ENCODE data around the gene TRAFD1. TPM values are rescaled to one million over a fixed set of nuclear protein-coding genes. Genes with fewer than 3 reads are reported as not detected.

Gene TRAFD1
- polyA plus RNA-seq, 1 experiment = 73.4 TPM

DNA sequence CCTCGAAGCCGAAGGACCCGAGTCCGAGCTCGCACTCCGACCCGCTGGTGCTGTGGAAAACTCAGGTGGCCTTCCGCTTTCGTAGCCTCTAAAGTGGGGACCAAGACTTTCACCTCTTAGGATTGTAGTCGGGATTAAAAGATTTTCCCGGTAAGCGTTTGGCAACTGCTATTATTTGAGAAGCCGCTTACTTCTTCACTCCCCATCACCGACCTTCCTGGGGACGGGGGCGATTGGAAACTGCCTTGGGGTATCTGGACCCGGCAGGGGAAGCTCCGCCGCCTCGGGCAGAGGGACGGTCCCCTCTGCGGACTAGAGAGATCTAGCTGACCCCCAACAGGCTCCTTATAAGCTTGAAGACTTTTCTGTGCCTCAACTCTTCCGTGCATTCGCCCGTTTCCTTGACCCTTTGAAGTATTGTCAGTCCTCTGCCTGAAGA lies 659 bp downstream of the TRAFD1 start:
- H3K4me3 ChIP-seq (ENCODE audit: low read depth, low read length) = peak overlapping the region; percentile 97
- peak overlapping the region; percentile 80 for H3K27ac ChIP-seq (ENCODE audit: low read depth, low read length)
- ChIA-PET POLR2A (interaction anchor here (1.3 to 2.0 kb wide), 6 partner anchors 9 to 28 kb away, joined by 3 to 15 read pairs (median 5); partner anchors contain the start of gene NAA25), CTCF (interaction anchor here (0.9 kb wide), 1 partner anchor 181 kb away, joined by 3 read pairs; no protein-coding TSS in a partner anchor)
- TF ChIP-seq, protein P1, sequence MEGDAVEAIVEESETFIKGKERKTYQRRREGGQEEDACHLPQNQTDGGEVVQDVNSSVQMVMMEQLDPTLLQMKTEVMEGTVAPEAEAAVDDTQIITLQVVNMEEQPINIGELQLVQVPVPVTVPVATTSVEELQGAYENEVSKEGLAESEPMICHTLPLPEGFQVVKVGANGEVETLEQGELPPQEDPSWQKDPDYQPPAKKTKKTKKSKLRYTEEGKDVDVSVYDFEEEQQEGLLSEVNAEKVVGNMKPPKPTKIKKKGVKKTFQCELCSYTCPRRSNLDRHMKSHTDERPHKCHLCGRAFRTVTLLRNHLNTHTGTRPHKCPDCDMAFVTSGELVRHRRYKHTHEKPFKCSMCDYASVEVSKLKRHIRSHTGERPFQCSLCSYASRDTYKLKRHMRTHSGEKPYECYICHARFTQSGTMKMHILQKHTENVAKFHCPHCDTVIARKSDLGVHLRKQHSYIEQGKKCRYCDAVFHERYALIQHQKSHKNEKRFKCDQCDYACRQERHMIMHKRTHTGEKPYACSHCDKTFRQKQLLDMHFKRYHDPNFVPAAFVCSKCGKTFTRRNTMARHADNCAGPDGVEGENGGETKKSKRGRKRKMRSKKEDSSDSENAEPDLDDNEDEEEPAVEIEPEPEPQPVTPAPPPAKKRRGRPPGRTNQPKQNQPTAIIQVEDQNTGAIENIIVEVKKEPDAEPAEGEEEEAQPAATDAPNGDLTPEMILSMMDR (IDR thresholded peaks at IDR 0.05; ENCODE audit: low read depth, low read length) = no peak
- no peaks in the 10 kb centered on the region for H3K27me3 ChIP-seq (ENCODE audit: control insufficient read depth, insufficient read depth, low read length)
- H3K9me3 ChIP-seq (ENCODE audit: control insufficient read depth, insufficient read depth, low read length) = no peaks in the 10 kb centered on the region; the same call in 1 of the 2 replicates
- DNase-seq (ENCODE audit: low read depth, low spot score) = no peak

DNA sequence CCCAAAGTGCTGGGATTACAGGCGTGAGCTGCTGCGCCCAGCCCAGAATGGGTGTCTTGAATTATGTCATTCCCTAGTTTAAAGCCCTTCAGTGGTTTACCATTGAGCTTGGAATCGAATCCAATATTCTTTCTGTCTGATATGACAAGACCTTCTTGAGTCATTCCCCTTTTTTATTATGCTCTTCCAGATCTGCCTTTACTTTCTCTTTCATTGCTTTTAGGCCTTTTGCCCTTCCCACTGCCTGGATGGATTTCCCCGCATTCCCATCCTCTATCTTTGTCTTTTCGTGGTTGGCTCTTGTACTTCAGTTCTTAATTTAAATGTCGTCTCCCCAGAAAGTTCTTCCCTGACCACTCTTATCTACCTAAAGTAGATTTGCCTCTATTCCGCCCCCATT lies 1.6 kb downstream of the TRAFD1 start:
- Histone ChIP-seq H3K4me3 (ENCODE audit: low read depth, low read length) (peak overlapping the region; percentile 97), H3K27me3 (ENCODE audit: control insufficient read depth, insufficient read depth, low read length) (no peaks in the 10 kb centered on the region), H3K9me3 (ENCODE audit: control insufficient read depth, insufficient read depth, low read length) (no peaks in the 10 kb centered on the region; the same call in 1 of the 2 replicates), H3K27ac (ENCODE audit: low read depth, low read length) (no peak overlapping the region)
- TF ChIP-seq, protein P1 (IDR thresholded peaks at IDR 0.05; ENCODE audit: low read depth, low read length) = no peak
- POLR2A ChIA-PET = no interaction called here
- no peak for DNase-seq (ENCODE audit: low read depth, low spot score)
- CTCF ChIA-PET = no interaction called here

DNA sequence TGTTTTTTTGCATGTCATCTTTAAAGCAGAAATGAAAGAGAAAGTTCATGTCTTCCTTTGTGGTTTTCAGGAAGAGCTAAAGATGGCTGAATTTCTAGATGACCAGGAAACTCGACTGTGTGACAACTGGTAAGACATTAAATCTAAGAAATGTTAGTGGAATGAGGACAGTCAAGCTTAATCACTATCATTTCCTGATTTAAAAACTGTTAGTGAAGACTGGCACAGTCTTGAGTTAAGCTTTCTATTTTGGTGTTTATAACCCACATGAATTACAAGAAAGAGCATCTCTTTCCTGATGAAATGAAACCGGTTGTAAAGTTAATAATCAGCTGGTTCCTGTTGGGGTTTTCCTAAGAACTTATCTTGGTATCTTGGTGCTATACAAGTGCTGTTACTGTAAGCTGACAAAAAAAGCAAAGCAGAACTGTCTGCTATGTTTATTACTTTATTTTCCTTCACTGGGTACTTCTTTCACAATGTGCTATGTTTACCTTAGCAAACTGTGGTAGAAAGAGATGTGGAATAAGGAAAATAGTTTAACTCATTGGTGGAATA lies 5.2 kb downstream of the TRAFD1 start:
- POLR2A ChIA-PET = interaction anchor here (0.7 kb wide), 1 partner anchor 8 kb away, joined by 3 read pairs; no protein-coding TSS in a partner anchor
- no peaks in the 10 kb centered on the region for H3K27me3 ChIP-seq (ENCODE audit: control insufficient read depth, insufficient read depth, low read length)
- CTCF ChIA-PET = interaction anchor here (0.7 to 0.9 kb wide), 2 partner anchors 14 to 733 kb away, joined by 3 to 5 read pairs; no protein-coding TSS in a partner anchor
- TF ChIP-seq, protein P1 (IDR thresholded peaks at IDR 0.05; ENCODE audit: low read depth, low read length) = no peak
- no peak for DNase-seq (ENCODE audit: low read depth, low spot score)
- H3K4me3 ChIP-seq (ENCODE audit: low read depth, low read length) = peak overlapping the region; percentile 20; the same call in 1 of the 2 replicates
- no peak overlapping the region for H3K27ac ChIP-seq (ENCODE audit: low read depth, low read length)
- no peaks in the 10 kb centered on the region; the same call in 1 of the 2 replicates for H3K9me3 ChIP-seq (ENCODE audit: control insufficient read depth, insufficient read depth, low read length)

DNA sequence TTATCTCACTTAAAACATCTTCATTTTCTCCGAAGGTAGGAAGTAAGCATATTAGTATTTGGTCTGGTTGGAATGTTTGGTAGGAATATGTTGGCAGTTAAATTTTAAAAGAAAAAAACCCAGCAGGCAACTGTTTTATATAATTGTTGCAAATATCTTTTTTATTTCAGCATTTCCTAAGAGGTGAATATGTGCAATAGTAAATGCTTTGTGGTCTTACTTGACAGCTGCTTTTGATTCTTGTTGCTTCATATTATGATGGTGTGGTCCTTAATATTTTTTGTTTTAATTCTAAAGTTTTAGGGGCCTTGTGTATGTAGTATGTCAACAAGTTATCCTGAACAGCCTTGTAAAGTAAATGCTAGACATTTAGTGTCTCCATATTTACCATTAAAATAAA lies 6.3 kb downstream of the TRAFD1 start:
- ChIA-PET CTCF (no interaction called here), POLR2A (interaction anchor here (0.8 kb wide), 1 partner anchor 15 kb away, joined by 3 read pairs; no protein-coding TSS in a partner anchor)
- H3K27me3 ChIP-seq (ENCODE audit: control insufficient read depth, insufficient read depth, low read length) = no peaks in the 10 kb centered on the region
- H3K4me3 ChIP-seq (ENCODE audit: low read depth, low read length) = no peak overlapping the region
- DNase-seq (ENCODE audit: low read depth, low spot score) = no peak
- no peak overlapping the region for H3K27ac ChIP-seq (ENCODE audit: low read depth, low read length)
- TF ChIP-seq, protein P1 (IDR thresholded peaks at IDR 0.05; ENCODE audit: low read depth, low read length) = no peak
- H3K9me3 ChIP-seq (ENCODE audit: control insufficient read depth, insufficient read depth, low read length) = no peaks in the 10 kb centered on the region

DNA sequence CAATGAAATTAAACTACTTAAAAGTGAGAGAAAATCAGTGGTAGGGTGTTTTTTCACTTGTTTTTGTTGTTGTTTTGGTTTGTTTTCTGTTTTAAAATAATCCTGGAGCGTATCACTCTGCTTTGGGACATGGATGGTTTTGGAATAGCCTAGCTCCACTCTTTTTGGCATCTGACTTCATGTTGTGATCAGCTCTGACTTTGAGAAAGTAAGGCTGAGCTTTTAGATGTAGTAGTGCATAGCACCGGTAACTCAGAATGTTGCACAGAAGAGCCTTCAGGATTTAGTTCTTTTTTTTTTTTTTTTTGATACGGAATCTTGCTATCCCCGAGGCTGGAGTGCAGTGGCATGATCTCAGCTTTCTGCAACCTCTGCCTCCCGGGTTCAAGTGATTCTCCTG lies 8.1 kb downstream of the TRAFD1 start:
- DNase-seq (ENCODE audit: low read depth, low spot score) = no peak
- no peaks in the 10 kb centered on the region for H3K9me3 ChIP-seq (ENCODE audit: control insufficient read depth, insufficient read depth, low read length)
- TF ChIP-seq, protein P1 (IDR thresholded peaks at IDR 0.05; ENCODE audit: low read depth, low read length) = no peak
- CTCF ChIA-PET = no interaction called here
- H3K4me3 ChIP-seq (ENCODE audit: low read depth, low read length) = no peak overlapping the region
- POLR2A ChIA-PET = interaction anchor here (0.9 to 1.3 kb wide), 2 partner anchors 8 to 11 kb away, joined by 4 to 7 read pairs; partner anchors contain the start of gene TRAFD1
- no peaks in the 10 kb centered on the region for H3K27me3 ChIP-seq (ENCODE audit: control insufficient read depth, insufficient read depth, low read length)
- no peak overlapping the region for H3K27ac ChIP-seq (ENCODE audit: low read depth, low read length)
